K562 (cell line): ENCODE data around the gene CCNJL. TPM values are rescaled to one million over a fixed set of nuclear protein-coding genes. Genes with fewer than 3 reads are reported as not detected.

Experiments
- ATF7 ChIP-seq: fragments of 450-650 bp; IDR thresholded peaks from 2 replicates; pipeline ENCODE4 v1.7.1; 2014; ENCODE audit warnings: mild to moderate bottlenecking, moderate library complexity
- HDGF ChIP-seq: fragments of 450-650 bp; IDR thresholded peaks from 2 replicates; pipeline ENCODE4 v1.6.1; 2016
- MGA ChIP-seq: fragments of 450-650 bp; IDR thresholded peaks from 2 replicates; pipeline ENCODE4 v1.6.1; 2016; ENCODE audit warnings: mild to moderate bottlenecking, moderate library complexity
- MTA3 ChIP-seq: fragments of 450-650 bp; formaldehyde crosslinking; IDR thresholded peaks from 2 replicates; pipeline ENCODE4 v1.6.1; 2017; ENCODE audit warnings: mild to moderate bottlenecking, borderline replicate concordance
- NONO ChIP-seq, 2 experiments: fragments of 200-400 bp in 1 of 2; fragments of 450-650 bp in 1 of 2; formaldehyde crosslinking in 1 of 2; IDR thresholded peaks; 2 replicates each; pipeline ENCODE4 v1.6.1; 2017; ENCODE audit warnings: low read depth in 2 of 2, mild to moderate bottlenecking in 2 of 2, moderate library complexity in 2 of 2, low read length in 1 of 2
- ZHX1 ChIP-seq: fragments of 150-350 bp; conservative IDR thresholded peaks from 2 replicates; pipeline ENCODE4 v1.6.1; 2014; ENCODE audit warnings: low read length
- ZNF24 ChIP-seq: fragments of 450-650 bp; IDR thresholded peaks from 2 replicates; pipeline ENCODE4 v1.6.1; 2016
- ZSCAN29 ChIP-seq: fragments of 450-650 bp; IDR thresholded peaks from 2 replicates; pipeline ENCODE4 v1.6.1; 2017
- polyA plus RNA-seq, 8 experiments: library from polyadenylated mRNA; depleted of rRNA in 4 of 8; stranded (reverse) in 5 of 8; unstranded in 3 of 8; fragments of >200 nt; fragmentation: Nextera tagmentation in 2 of 8; fragmentation: Illumina TruSeq in 1 of 8; extraction: Ambion mirVana in 2 of 8; extraction: Trizol in 1 of 8; gene quantifications; 2 replicates each; pipeline versions ENCODE4 v1.2.1 to v1.2.3, GENCODE V29; 2011 to 2014; ENCODE audit warnings: inconsistent platforms in 1 of 8, missing spikeins in 1 of 8
- total RNA-seq, 7 experiments: library from RNA; depleted of rRNA in 6 of 7; stranded (reverse); fragments of >200 nt in 6 of 7; fragmentation: Illumina TruSeq in 2 of 7; extraction: Trizol in 2 of 7; gene quantifications; 2 replicates each; pipeline versions ENCODE4 v1.2.1 to v1.2.3, GENCODE V29; 2011 to 2021; ENCODE audit warnings: low replicate concordance in 1 of 7

The CCNJL gene
- total and polyA plus RNA-seq, 9 of the 15 experiments (the other 6 are each of a cell fraction or from before 2014, with no cell fraction given): 0.04 TPM; not detected in 8

GRCh38 chr5:160245506-160246086 is 66.8 kb downstream of the CCNJL start (continued):
- no peak for TF ChIP-seq MGA
- no peak for TF ChIP-seq ZSCAN29
- no peak for TF ChIP-seq HDGF
- TF ChIP-seq NONO (IDR thresholded peaks at IDR 0.05; ENCODE audit: low read depth in 2 of 2, low read length in 1 of 2): no peak
- TF ChIP-seq ZNF24: no peak
- TF ChIP-seq ZHX1: no peak
- no peak for TF ChIP-seq MTA3
- no peak for TF ChIP-seq ATF7
